Keratinocyte (primary cell): ENCODE measurements around the gene KRTAP4-11. TPM values are rescaled to one million over a fixed set of nuclear protein-coding genes. Genes with fewer than 3 reads are reported as not detected.
A peak's percentile ranks its signal among the peaks of the same experiment; 100 is the strongest.

ENCODE experiments used
- DNase-seq: peaks from one replicate; pipeline ENCODE4 v3.0.0-alpha.2; 2011; ENCODE audit warnings: low read depth, missing footprints, low spot score
- FAIRE-seq: peaks from 2 replicates; lab custom pipeline; 2011; peaks lifted over from hg19 to GRCh38; lab: Jason Lieb, UNC
- H2AFZ ChIP-seq: 2 replicates; pipeline ENCODE4 v1.6.0; 2012; ENCODE audit warnings: low read length, control low read depth, inconsistent platforms; ENCODE audit not compliant: control insufficient read depth
- H3K27ac ChIP-seq: 2 replicates; pipeline ENCODE4 v1.5.1; 2011; ENCODE audit warnings: low read length; ENCODE audit not compliant: control insufficient read depth, insufficient read depth
- H3K27me3 ChIP-seq: 3 replicates; pipeline ENCODE4 v1.6.0; 2011; ENCODE audit warnings: low read length; ENCODE audit not compliant: control insufficient read depth, insufficient read depth; ENCODE audit errors: extremely low read depth
- H3K36me3 ChIP-seq, 2 experiments: 2 replicates in 1 of 2; 3 replicates in 1 of 2; pipeline ENCODE4 v1.5.1; 2011; ENCODE audit warnings: low read length in 2 of 2, mild to moderate bottlenecking in 1 of 2; ENCODE audit not compliant: control insufficient read depth in 2 of 2, insufficient read depth in 2 of 2; ENCODE audit errors: extremely low read depth in 1 of 2
- H3K4me1 ChIP-seq: 3 replicates; pipeline ENCODE4 v1.5.1; 2011; ENCODE audit warnings: low read length; ENCODE audit not compliant: control insufficient read depth, insufficient read depth; ENCODE audit errors: extremely low read depth
- H3K4me2 ChIP-seq: 3 replicates; pipeline ENCODE4 v1.6.0; 2011; ENCODE audit warnings: low read depth, low read length; ENCODE audit not compliant: control insufficient read depth, insufficient read depth; ENCODE audit errors: extremely low read depth
- H3K4me3 ChIP-seq, 3 experiments: fragments of 200-600 bp in 1 of 3; sonication (generic) in 1 of 3; 2 replicates in 2 of 3; 3 replicates in 1 of 3; pipeline ENCODE4 v1.5.1; 2011 to 2016; ENCODE audit warnings: low read length in 3 of 3, mild to moderate bottlenecking in 3 of 3, control low read depth in 2 of 3, inconsistent platforms in 1 of 3, low read depth in 1 of 3, mixed read lengths in 1 of 3, mixed run types in 1 of 3, moderate library complexity in 1 of 3; ENCODE audit not compliant: control insufficient read depth in 2 of 3, insufficient read depth in 2 of 3; ENCODE audit errors: extremely low read depth in 1 of 3
- H3K79me2 ChIP-seq: 2 replicates; pipeline ENCODE4 v1.6.0; 2012; ENCODE audit warnings: low read length; ENCODE audit not compliant: control insufficient read depth, insufficient read depth
- H3K9ac ChIP-seq: 3 replicates; pipeline ENCODE4 v1.6.0; 2011; ENCODE audit warnings: low read length; ENCODE audit not compliant: control insufficient read depth, insufficient read depth; ENCODE audit errors: extremely low read depth
- H3K9me1 ChIP-seq: 3 replicates; pipeline ENCODE4 v1.6.0; 2011; ENCODE audit warnings: low read length; ENCODE audit not compliant: control insufficient read depth, insufficient read depth; ENCODE audit errors: extremely low read depth
- H3K9me3 ChIP-seq: 2 replicates; pipeline ENCODE4 v1.5.1; 2012; ENCODE audit warnings: low read depth, low read length; ENCODE audit not compliant: control insufficient read depth
- H4K20me1 ChIP-seq: 3 replicates; pipeline ENCODE4 v1.6.0; 2011; ENCODE audit warnings: low read length; ENCODE audit not compliant: control insufficient read depth, insufficient read depth; ENCODE audit errors: extremely low read depth
- EZH2 ChIP-seq: IDR thresholded peaks from one replicate; pipeline ENCODE4 v1.6.1; 2012; ENCODE audit warnings: inconsistent platforms, mild to moderate bottlenecking, low read length, moderate library complexity
- dilution Hi-C: fragments of 300-500 bp; cut with MboI; formaldehyde crosslinking; loops from one replicate; pipeline ENCODE4 v1.7.0; 2020; ENCODE audit warnings: low sequenced_read_pairs; ENCODE audit not compliant: extremely low pct_ligation_motif_present
- polyA plus RNA-seq, 5 experiments: library from polyadenylated mRNA; depleted of rRNA in 3 of 5; stranded (reverse) in 3 of 5; stranded (forward) in 1 of 5; unstranded in 1 of 5; fragments of >200 nt; gene quantifications; 1 replicate in 1 of 5; 2 replicates in 3 of 5; 3 replicates in 1 of 5; pipeline versions ENCODE4 v1.2.1 to v1.2.3, GENCODE V29; 2011 to 2012; ENCODE audit warnings: missing spikeins in 2 of 5, low read depth in 1 of 5, low replicate concordance in 1 of 5
- TF ChIP-seq, protein P1 (sequence below), 3 experiments: IDR thresholded peaks in 1 of 3; conservative IDR thresholded peaks in 1 of 3; optimal IDR thresholded peaks in 1 of 3; 2 replicates in 2 of 3; 3 replicates in 1 of 3; pipeline versions ENCODE3 to v1.5.1; 2011; ENCODE audit warnings: low read length in 3 of 3, mild to moderate bottlenecking in 3 of 3, moderate library complexity in 2 of 3, control low read depth in 1 of 3, inconsistent platforms in 1 of 3; ENCODE audit not compliant: insufficient read depth in 2 of 3; ENCODE audit errors: extremely low read depth in 1 of 3

KRTAP4-11 gene
- polyA plus RNA-seq, 1 donor (not counting 4 experiments of a cell fraction or from before 2014, with no cell fraction given), result not detected

DNA sequence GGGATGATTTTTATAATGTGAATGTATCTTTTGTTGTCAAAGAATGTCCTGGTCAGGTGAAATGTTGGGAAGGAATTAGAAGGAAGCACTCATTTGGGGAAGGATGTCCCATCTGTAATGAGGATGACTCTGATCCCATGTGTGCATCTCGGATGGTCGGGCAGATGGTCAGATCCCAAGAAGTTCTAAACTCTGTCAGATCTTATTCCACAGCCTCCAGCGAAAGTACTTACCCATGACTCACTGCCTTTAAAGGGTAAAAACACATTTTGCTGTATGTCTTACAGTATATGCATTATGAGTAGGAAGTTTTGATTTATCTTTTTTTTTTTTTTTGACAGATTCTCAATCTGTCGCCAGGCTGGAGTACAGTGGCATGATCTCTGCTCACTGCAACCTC lies 548 bp upstream of the KRTAP4-11 start:
- H4K20me1 ChIP-seq, result no peaks in the 10 kb centered on the region
- TF ChIP-seq EZH2, result no peak
- TF ChIP-seq, protein P1, sequence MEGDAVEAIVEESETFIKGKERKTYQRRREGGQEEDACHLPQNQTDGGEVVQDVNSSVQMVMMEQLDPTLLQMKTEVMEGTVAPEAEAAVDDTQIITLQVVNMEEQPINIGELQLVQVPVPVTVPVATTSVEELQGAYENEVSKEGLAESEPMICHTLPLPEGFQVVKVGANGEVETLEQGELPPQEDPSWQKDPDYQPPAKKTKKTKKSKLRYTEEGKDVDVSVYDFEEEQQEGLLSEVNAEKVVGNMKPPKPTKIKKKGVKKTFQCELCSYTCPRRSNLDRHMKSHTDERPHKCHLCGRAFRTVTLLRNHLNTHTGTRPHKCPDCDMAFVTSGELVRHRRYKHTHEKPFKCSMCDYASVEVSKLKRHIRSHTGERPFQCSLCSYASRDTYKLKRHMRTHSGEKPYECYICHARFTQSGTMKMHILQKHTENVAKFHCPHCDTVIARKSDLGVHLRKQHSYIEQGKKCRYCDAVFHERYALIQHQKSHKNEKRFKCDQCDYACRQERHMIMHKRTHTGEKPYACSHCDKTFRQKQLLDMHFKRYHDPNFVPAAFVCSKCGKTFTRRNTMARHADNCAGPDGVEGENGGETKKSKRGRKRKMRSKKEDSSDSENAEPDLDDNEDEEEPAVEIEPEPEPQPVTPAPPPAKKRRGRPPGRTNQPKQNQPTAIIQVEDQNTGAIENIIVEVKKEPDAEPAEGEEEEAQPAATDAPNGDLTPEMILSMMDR (optimal IDR thresholded peaks at IDR 0.05 in 1 of 3, IDR thresholded peaks at IDR 0.05 in 1 of 3, conservative IDR thresholded peaks at IDR 0.05 in 1 of 3; ENCODE audit: extremely low read depth in 1 of 3, insufficient read depth in 2 of 3, low read length in 3 of 3), result no peak
- peaks cover 18% of the 10 kb centered on the region for H3K4me1 ChIP-seq
- H3K27me3 ChIP-seq, result no peaks in the 10 kb centered on the region
- H3K4me2 ChIP-seq, result no peak overlapping the region
- H3K27ac ChIP-seq, result no peak overlapping the region
- H3K4me3 ChIP-seq, result no peak overlapping the region
- no peak overlapping the region for H2AFZ ChIP-seq
- H3K36me3 ChIP-seq, result no peaks in the 10 kb centered on the region
- no peak for DNase-seq
- no peaks in the 10 kb centered on the region for H3K9me3 ChIP-seq
- H3K79me2 ChIP-seq, result no peaks in the 10 kb centered on the region
- H3K9ac ChIP-seq, result no peak overlapping the region
- H3K9me1 ChIP-seq, result no peaks in the 10 kb centered on the region
- dilution Hi-C loops, result no loop called here
- peak; percentile 71 for FAIRE-seq

DNA sequence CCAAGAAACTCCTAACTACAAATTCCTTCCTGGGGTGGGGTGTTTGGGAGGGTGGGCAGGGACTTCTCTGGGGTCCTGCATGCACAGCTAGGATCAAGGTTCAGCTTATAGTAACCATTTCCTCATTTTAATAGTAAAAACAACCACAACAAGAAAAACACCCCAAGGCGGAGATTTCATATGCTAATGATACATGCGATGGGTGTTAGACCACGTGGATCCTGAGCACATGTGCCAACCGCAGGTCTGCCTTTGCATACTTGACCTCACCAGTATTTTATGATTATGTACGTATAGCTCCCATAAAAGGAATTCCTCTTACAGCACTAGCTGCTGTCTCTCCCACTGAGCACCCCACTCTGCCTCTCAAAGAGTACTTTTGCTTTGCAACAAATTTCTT lies 1.9 kb downstream of the KRTAP4-11 start:
- no peaks in the 10 kb centered on the region for H3K36me3 ChIP-seq
- H3K4me1 ChIP-seq, result peaks cover 12% of the 10 kb centered on the region
- H3K9me1 ChIP-seq, result no peaks in the 10 kb centered on the region
- H3K79me2 ChIP-seq, result no peaks in the 10 kb centered on the region
- H3K27me3 ChIP-seq, result no peaks in the 10 kb centered on the region
- no peak overlapping the region for H3K9ac ChIP-seq
- no peak overlapping the region for H3K4me3 ChIP-seq
- H3K27ac ChIP-seq, result no peak overlapping the region
- H3K9me3 ChIP-seq, result no peaks in the 10 kb centered on the region
- H4K20me1 ChIP-seq, result no peaks in the 10 kb centered on the region
- H2AFZ ChIP-seq, result no peak overlapping the region
- DNase-seq, result no peak
- TF ChIP-seq, protein P1 (optimal IDR thresholded peaks at IDR 0.05 in 1 of 3, IDR thresholded peaks at IDR 0.05 in 1 of 3, conservative IDR thresholded peaks at IDR 0.05 in 1 of 3; ENCODE audit: extremely low read depth in 1 of 3, insufficient read depth in 2 of 3, low read length in 3 of 3), result no peak
- TF ChIP-seq EZH2, result no peak
- dilution Hi-C loops, result no loop called here
- FAIRE-seq, result no peak
- no peak overlapping the region for H3K4me2 ChIP-seq
